GM19397 (cell line): ENCODE data around the gene JPT1.

Experiments used
- ATAC-seq: cut with Tn5 transposase; IDR thresholded peaks from one replicate; pipeline ENCODE4 v1.9.1; 2021; ENCODE audit warnings: mild to moderate bottlenecking, moderate library complexity; ENCODE audit not compliant: unreplicated experiment

The JPT1 gene

GRCh38 chr17:75109407-75110233 is 44.7 kb downstream of the JPT1 start, which contains the start of gene ARMC7:
Gene ARMC7, plus strand, starts transcription at chr17:75109969. Its CDS starts 320 bp downstream, at chr17:75110289.
- ATAC-seq = no peak

DNA sequence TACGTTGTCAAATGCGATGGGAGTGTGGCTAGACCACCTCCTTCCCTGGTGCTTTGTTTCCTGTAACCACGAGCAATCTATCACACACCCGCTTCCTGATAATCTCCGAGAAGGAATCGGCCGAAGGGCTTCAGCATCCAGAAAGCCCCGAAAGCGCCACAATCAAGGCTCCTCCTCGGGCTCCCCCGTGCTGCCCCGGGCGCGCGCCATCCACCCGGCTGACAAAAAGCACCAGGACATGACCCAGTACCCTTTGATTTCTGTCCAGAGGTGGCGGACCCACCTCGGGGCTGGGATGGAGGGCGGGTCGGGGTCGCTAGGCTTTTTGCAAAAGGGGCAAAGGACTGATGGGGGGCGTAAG is 45.3 kb downstream of the JPT1 start:
- no peak for ATAC-seq

DNA sequence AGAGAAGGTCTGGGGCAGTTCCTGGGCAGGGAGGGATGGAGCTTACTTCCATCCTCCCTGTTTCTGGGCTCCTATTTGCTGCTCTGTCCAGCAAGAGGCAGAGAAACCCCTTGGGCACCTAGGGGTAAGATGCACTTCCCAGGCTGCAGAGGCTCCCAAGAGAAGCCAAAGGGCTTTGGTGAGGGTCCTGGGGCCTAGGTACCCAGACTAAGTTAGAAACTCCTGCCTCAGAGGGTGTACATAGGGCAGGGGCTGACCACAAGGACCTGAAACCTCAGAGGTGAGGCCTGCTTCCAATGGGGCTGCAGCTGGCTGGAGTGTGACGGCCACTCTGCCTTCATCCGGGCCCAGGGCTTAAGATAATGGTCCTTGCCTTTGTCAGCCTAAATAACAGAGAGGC is 46.1 kb downstream of the JPT1 start:
- no peak for ATAC-seq

DNA sequence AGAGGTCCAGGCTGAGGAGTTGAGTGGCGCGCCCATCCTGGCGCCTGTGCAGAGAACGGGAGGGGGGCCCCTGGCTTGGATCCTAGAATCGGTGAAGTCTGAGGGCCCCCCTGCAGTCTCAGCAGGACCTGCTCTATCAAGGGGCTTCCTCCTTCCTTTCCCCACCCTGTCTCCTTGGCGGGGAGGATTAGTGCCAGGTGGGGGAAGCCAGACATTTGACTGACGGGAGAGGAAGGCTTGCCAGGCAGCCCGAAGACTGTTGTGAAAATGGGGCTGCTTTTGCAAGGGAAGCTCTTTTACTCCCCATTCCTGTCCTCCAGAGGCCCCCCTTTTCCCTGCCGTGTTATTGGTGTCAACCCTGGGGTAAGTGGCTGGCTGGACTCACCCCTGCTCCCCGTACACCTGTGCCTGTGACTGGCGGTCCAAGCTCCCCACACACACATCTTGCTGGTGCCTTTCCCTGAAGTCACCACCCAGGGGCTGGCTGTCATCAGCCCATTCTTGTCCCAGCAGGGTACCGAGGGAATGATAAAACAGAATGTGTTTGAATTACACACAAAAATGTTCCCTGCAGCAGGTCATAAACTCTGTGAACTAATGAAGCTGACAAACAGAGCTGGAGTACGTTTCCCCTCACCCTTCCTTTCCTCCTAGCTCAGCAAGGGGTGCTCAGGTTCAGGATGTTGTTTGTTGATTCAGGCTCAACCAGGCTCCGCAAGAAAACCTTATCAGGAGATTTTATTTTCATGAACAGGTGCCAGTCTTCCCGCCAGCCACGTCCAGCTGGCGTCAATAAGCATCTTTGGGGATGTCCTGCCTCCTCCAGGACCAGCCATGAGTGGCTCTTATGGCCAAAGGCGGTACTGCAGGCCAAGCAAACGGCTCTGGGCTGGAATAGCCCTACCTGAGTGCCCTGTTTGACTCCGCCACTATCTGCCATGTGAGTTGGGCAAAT is 48.9 kb downstream of the JPT1 start:
- no peak for ATAC-seq

DNA sequence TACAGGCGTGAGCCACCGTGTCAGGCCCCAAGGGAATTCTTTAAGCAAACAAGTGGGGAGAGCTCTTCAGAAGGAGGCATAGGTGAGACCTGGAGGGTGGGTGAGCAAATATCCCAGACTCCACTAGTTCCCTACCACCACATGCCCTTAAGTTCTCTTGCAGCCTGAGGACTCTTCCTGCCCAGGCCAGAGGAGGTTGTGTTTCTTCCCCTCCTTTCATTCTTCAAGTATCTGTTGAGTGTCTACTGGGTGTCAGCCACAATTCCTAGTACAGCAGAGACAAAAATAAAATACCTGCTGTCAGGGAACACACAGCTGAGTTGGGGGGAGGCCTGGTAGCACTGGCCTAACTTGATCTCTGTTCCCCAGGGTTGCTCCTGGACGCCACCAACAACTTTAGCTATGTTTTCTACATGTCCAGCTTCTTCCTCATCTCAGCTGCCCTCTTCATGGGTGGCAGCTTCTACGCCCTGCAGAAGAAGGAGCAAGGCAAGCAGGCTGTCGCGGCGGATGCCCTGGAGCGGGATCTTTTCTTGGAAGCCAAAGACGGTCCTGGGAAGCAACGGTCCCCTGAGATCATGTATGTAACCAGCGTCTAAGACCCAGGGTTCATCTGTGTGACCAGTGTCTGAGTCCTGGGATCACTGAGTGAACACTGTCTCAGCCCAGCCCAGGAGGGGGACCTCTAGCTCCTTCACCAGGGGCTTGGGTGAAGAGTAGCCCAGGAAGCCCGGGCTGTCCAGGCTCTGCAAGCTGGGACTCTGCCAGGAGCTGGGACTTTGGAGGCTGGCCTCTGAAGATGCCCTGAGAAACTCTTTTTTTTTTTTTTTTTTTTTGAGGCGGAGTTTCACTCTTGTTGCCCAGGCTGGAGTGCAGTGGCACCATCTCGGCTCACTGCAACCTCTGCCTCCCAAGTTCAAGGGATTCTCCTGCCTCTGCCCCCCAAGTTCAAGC is 50.4 kb downstream of the JPT1 start:
- no peak for ATAC-seq

DNA sequence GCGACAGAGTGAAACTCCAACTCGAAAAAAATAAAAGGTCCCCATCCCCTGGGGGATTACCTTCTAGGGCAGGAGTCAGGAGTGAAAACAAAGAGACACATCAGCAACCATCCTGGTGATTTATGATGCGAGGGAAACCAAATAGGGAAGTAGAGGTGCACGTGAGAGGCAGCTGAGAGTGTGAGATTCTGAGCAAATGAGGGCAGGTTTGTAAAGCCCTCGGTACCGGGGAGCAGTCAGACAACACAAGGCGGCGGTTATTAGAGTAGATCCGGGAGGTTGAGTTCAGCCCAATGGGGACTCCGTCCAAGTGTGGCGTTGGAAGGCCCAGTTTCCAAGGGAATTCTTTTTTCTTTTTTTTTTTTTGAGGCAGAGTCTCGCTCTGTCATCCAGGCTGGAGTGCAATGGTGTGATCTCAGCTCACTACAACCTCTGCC is 51.9 kb downstream of the JPT1 start:
- no peak for ATAC-seq

- ATAC-seq = no peak
These were observed 54.3 kb downstream of the JPT1 start for GRCh38 chr17:75099881-75100595.

DNA sequence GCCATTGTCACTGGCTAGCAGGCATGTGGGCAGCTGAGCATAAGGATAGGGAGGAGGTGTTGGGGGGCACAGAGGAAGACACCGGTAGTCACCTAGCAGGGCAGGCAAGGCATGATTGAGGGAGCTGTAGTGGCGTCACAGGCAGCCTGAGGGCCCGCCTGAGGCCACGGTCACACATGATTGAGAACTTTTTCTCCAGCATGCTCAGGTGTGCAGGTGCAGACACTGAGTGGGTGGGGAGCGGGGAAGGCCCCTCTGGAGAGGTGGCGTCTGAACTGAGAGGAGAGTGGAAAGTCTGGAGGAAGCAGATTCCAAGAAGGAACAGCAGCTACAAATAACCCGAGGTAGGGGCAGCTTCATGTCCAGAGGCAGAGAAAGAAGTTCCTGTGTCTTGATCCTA is 55.5 kb downstream of the JPT1 start:
- ATAC-seq = no peak

GRCh38 chr17:75097865-75098264 is 56.4 kb downstream of the JPT1 start:
- ATAC-seq = no peak

- ATAC-seq = no peak
These were observed 58.2 kb downstream of the JPT1 start for GRCh38 chr17:75096082-75096625.

GRCh38 chr17:75094871-75095399 is 59.4 kb downstream of the JPT1 start:
- no peak for ATAC-seq

DNA sequence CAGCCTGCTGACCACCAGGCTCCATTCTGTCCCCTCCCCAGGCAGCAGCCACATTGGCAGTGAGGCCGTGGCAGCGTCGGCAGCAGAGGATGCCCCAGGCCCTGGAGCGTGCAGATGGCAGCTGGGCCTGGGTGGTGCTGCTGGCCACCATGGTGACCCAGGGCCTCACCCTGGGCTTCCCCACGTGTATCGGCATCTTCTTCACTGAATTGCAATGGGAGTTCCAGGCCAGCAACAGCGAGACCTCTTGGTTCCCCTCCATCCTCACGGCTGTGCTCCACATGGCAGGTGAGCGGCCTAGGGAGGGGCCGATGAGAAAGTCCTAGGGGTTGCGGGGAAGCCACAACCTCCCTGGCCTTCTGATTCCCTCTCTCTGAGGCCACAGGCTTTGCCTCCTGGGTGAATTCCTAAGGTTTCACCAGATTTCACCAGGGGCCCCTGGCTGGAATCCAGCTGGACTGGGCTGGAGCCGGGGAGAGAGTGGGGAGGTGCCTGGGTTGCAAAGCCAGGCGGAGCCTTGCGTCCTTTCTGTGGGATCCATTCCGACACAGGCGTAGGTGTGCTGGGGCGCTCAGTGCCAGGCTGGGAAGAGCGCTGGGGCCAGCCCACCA is 60.7 kb downstream of the JPT1 start:
- no peak for ATAC-seq

DNA sequence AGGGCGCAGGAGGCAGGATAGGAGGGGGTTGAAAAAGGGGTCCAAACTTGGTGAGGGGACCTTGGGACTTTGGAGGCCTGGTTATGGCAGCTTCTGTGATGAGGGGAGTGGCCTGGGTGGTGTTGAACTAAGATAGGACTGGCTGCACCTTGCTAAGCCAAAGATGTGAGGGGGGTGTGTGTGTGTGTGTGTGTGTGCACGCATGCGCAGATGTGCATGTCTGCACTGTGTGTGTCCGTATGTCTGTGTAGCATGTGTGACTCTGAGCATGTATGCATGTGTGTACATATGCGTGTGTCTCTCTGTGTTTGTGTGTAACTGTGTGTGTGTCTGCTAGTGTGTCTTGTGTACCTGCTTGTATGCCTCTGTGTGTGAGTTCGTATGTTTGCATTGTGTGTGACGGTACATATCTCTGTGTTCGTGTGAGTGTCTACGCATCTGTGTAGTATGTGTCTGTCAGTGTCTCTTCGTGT is 62.4 kb downstream of the JPT1 start:
- no peak for ATAC-seq

GRCh38 chr17:75090871-75091854 is 63.1 kb downstream of the JPT1 start:
- no peak for ATAC-seq

DNA sequence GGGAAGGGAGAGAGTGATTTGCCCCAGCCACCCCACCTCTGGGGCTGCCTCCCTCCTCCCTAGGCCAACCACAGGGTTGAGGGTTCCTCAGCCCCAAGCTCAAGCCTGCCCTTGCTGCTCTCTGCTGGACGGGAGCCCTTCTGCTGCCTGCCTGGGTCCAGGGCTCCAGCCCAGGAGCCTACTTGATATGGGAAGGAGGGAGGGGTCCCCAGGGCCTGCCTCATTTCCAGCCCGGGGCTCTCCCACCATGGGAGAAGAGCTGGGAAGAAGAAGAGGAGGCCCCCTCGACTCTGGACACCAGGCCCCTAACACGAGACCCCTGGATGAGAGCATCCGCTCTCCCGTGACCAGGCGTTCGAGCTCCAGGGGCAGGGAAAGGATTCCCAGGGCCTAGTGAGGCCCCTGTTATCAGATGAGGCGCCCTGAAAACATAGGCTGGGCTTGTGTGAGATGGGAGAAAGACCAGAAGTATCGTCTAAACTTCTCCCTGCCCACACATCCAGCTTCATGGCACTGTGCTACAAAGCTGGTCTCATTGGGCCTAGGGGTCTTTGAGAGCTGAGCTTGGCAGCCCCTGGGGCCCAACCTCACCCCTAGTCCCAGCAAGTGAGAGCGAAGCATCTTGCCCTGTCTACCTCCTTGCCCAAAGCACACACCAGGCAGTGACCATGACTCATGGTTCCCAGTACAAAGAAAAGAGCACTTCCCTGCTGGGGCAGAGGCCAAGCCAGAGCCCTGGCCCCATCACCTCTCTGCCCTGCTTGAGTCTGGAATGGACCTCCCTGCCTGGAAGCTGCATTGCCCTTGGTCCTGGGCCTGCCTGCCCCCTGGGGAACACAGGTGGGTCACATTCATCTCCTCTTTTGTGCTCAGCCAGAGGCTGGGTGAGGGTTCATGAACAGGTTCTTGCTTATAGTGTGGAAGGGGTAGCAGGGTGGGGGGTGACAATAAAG is 65.6 kb downstream of the JPT1 start:
- ATAC-seq = no peak

GRCh38 chr17:75087558-75088453 is 66.5 kb downstream of the JPT1 start, which contains the start of gene SLC16A5:
Gene SLC16A5, plus strand, starts transcription at chr17:75087954. Its CDS starts 5,683 bp downstream, at chr17:75093637.
- no peak for ATAC-seq
